Cardiac fibroblast (primary cell): Measurements from ENCODE around the gene SLC5A1.

Experiments used
- DNase-seq, 2 donors: peaks; one replicate each; pipeline versions ENCODE4 v3.0.0 to v3.0.0-alpha.2; 2010; ENCODE audit warnings: low read depth in 2 of 2
- H3K4me3 ChIP-seq, 2 donors: replicated peaks in 1 of 2; 1 replicate in 1 of 2; 2 replicates in 1 of 2; pipeline ENCODE4 v1.5.1; 2011; ENCODE audit warnings: low read depth in 2 of 2, low read length in 2 of 2, mild to moderate bottlenecking in 2 of 2, moderate library complexity in 1 of 2
- TF ChIP-seq, protein P1 (sequence below): IDR thresholded peaks from one replicate; pipeline ENCODE4 v1.5.1; 2011; ENCODE audit warnings: low read depth, mild to moderate bottlenecking, low read length, inconsistent platforms

The SLC5A1 gene

DNA sequence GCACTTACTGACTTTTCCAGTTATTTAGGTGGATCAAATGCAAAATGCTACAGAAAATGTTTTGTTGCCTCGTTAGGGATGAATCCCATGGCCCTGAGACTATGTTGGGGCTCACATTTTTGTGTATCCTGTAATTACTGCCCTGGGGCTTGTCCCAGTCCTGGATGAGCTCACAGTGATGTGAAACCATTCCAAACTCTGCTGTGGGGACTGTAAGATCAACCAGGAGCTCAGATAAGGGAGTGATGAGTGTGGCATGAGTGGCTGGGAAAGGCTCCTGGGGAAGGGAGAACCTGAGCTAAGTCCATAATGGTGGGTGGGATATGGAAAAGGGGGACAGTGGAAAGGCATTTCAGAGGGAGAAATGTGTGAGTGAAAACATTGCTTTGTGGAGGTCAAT, 54.0 kb downstream of the SLC5A1 start:
- TF ChIP-seq, protein P1, sequence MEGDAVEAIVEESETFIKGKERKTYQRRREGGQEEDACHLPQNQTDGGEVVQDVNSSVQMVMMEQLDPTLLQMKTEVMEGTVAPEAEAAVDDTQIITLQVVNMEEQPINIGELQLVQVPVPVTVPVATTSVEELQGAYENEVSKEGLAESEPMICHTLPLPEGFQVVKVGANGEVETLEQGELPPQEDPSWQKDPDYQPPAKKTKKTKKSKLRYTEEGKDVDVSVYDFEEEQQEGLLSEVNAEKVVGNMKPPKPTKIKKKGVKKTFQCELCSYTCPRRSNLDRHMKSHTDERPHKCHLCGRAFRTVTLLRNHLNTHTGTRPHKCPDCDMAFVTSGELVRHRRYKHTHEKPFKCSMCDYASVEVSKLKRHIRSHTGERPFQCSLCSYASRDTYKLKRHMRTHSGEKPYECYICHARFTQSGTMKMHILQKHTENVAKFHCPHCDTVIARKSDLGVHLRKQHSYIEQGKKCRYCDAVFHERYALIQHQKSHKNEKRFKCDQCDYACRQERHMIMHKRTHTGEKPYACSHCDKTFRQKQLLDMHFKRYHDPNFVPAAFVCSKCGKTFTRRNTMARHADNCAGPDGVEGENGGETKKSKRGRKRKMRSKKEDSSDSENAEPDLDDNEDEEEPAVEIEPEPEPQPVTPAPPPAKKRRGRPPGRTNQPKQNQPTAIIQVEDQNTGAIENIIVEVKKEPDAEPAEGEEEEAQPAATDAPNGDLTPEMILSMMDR = no peak
- no peak for DNase-seq
- H3K4me3 ChIP-seq = no peak overlapping the region

DNA sequence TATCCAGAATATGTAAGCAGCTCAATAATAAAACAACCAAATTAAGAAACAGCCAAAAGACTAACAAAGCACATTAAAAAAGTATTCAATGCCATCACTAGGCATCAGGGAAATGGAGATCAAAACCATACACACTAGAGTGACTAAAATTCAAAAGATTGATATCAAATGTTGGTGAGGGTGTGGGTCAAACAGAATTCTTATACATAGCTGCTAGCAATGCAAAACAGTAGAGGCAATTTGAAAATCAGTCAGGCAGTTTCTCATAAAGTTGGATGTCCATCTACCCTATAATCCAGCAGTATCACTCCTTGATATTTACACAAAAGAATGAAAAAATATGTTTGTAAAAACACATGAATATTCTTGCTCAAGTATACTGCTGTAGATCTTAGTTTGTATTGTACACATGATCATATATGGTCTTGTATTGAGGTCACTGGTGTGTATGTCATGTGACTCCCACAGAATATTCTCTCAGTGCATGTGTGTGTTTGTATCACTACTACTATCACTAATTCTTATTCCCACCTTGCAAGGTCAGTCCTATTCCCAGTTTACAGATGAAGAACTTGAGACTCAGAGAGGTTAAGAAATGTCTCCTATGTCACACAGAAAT, 54.9 kb downstream of the SLC5A1 start:
- TF ChIP-seq, protein P1 = no peak
- no peak overlapping the region for H3K4me3 ChIP-seq

DNA sequence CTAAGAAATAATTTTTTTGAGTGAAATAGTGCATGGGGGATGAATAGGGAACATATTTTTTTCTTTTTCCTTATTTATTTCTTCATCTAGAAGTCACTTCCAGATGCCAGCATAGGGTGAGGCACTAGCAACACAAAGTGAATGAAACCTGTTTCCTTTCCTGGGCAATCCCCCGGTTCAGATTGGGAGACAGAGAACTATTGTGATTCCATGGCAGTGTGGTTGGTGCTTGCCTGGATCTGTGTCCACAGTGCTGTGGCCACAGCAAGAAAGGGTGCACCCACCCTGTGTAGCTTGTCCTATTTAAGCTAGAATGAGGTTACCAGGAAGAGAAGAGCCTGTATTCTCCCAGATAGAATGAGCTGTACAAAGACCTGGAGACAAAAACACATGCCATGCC, 57.6 kb downstream of the SLC5A1 start:
- TF ChIP-seq, protein P1 = no peak
- no peak overlapping the region for H3K4me3 ChIP-seq
- DNase-seq = no peak

More for the DNA sequence above, 54.9 kb downstream of the SLC5A1 start:
- DNase-seq = no peak

DNA sequence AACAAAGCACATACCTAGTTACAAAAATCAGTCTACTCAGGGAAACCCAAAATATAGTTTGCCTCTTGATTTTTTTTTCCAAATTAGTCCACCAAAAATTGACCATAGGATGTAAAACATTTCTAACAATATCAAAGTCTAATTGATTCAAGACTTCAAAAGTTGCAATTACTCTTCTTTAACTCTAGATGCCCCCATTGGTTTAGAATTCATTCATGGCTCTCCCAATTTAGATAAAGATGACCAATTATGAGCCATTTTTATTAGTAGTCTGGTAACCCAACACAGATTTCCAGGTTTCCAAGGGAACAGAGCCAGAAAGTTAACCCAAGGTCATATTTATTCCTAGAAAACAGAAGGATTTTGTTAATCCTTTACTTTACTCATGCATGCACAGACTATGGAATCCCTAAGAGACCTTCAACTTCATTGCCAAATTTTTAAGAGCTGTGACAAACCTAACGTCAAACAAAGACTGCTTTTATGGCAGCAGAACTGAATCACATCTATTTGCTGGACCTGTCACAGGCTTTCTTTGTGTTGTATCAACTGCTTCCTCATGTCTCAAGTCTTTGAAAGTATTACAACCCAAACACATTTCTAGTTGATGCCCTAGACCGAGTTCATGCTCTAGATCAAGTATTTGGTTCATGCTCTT, 60.7 kb downstream of the SLC5A1 start:
- H3K4me3 ChIP-seq = no peak overlapping the region
- TF ChIP-seq, protein P1 = peak; percentile 23
- peak; percentile 19 to 45 for DNase-seq

DNA sequence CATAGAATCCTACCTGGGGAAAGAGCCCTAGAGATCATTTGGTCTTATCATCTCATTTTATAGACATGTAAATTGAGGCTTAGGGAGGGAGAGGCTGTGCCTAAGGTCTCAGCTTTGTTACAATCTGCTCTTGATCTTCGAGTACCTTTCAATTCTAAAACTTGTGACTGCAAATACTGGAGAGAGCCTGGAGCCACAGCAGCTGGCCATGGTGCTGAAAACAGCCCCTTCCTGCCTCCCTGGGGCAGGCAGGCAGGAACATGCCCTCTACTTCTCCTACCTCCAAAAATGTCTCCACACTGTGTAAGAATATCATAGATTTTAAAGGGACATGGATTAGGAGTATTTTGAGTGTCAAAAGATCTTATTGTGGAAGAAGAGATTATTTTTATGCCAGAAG, 63.9 kb downstream of the SLC5A1 start:
- no peak overlapping the region for H3K4me3 ChIP-seq
- DNase-seq = peak; percentile 8 to 12
- TF ChIP-seq, protein P1 = no peak

DNA sequence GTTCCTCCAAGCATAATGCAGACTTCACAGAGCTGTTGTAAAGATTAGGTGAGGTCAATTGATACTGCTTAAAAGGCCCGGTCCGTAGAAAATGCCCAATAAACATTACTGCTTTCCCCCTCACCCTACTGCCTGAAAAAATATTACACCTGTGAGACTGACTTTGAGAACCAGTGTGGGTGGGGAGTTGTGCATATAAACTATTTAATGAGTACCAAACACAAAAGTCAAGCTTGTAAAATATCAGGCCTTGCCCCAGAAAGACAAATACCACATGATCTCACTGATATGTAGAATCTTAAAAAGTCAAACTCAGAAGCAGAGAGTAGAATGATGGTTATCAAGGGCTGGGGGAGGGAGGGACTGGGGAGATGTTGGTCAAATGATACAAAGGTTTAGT, 69.3 kb downstream of the SLC5A1 start:
- H3K4me3 ChIP-seq = no peak overlapping the region
- DNase-seq = no peak
- TF ChIP-seq, protein P1 = no peak
